ENCODE measurements around the gene C1QTNF3.

C1QTNF3 gene

DNA sequence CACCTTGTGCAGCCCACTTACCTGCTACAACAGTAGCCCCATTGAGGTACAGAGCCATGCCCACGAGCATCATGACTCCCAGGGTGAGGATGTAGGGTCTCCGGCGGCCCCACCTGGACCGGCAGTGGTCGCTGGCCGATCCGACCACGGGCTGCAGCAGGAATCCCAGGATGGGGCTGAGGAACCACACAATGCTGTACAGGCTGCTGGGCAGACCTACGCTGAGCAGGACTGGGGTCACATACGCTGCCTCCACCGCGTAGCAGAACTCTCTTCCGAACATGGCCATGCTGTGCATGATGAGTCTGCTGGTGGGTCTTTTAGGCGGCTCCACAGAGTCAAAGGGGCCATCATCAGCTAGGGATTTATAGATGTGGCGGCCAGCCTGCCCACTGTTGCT lies 58.8 kb downstream of the C1QTNF3 start:
- DNase-seq (ENCODE audit: low read depth, low spot score): no peak
- ChIA-PET POLR2A (no interaction called here), CTCF (interaction anchor here (2.3 to 7.6 kb wide), 3 partner anchors 11 to 15 kb away, joined by 7 to 84 read pairs (median 26); no protein-coding TSS in a partner anchor)
- no peak overlapping the region for H3K4me3 ChIP-seq (ENCODE audit: low read depth, low read length)
- TF ChIP-seq, protein P1, sequence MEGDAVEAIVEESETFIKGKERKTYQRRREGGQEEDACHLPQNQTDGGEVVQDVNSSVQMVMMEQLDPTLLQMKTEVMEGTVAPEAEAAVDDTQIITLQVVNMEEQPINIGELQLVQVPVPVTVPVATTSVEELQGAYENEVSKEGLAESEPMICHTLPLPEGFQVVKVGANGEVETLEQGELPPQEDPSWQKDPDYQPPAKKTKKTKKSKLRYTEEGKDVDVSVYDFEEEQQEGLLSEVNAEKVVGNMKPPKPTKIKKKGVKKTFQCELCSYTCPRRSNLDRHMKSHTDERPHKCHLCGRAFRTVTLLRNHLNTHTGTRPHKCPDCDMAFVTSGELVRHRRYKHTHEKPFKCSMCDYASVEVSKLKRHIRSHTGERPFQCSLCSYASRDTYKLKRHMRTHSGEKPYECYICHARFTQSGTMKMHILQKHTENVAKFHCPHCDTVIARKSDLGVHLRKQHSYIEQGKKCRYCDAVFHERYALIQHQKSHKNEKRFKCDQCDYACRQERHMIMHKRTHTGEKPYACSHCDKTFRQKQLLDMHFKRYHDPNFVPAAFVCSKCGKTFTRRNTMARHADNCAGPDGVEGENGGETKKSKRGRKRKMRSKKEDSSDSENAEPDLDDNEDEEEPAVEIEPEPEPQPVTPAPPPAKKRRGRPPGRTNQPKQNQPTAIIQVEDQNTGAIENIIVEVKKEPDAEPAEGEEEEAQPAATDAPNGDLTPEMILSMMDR (IDR thresholded peaks at IDR 0.05; ENCODE audit: insufficient read depth, low read length, missing control alignments): no peak

DNA sequence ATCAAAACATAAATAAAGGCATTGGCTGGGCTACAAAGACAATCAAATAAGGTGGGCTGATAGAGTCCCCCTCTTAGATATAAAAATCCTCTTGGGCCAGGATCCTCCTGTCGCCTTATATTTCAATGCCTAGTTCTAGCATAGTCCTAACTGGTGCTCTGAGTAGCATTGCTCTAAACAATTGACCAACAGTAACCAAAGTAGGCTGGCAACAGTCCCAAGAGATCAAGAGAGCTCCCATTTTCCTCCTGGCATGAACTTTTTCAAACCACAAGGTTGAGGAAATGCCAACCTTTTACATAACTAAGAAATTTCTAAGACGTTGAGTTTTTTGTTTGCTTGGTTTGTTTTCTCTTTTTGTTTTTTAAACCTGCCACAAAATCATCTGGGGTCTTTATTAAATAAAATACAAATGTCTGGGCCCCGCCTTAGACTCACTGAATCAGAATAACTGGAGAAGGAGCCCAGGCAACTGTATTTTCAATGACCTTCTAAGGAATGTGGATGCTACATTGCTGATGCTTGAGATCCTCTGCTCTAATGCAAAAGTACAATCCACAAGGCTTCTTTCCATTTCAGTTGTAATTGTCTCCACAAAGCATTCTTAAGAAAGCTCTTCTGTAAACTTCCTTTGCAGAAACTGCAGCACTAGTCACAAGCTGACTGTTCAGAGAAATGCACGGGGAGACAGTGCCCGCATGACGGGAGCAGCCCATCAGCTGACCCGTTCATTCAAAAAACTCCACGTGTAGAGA lies 61.4 kb downstream of the C1QTNF3 start:
- ChIA-PET CTCF (interaction anchor here (5.4 to 7.6 kb wide), 2 partner anchors 13 to 16 kb away, joined by 26 to 84 read pairs; no protein-coding TSS in a partner anchor), POLR2A (no interaction called here)
- no peak for DNase-seq (ENCODE audit: low read depth, low spot score)
- no peak overlapping the region for H3K4me3 ChIP-seq (ENCODE audit: low read depth, low read length)
- TF ChIP-seq, protein P1 (IDR thresholded peaks at IDR 0.05; ENCODE audit: insufficient read depth, low read length, missing control alignments): no peak

DNA sequence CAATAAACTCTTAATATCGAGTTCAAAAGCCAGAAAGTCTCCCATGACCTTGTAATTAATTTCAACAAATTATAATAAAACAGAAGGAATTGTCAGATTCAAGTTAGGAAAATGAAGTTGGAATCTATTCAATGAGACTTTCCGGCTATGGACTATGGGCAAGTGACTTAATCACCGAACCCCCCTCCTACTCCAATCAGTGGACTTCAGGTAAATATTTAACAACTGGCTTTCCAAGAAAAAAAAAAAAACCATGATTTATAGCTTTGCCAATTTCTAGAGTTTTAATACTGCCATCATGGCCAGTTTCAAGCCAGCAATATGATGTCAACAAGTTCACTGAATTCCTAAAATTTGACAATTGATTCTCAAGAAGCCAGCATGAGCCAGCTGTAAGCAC lies 63.0 kb downstream of the C1QTNF3 start:
- no peak overlapping the region for H3K4me3 ChIP-seq (ENCODE audit: low read depth, low read length)
- TF ChIP-seq, protein P1 (IDR thresholded peaks at IDR 0.05; ENCODE audit: insufficient read depth, low read length, missing control alignments): no peak
- ChIA-PET POLR2A (no interaction called here), CTCF (interaction anchor here (5.4 to 7.6 kb wide), 2 partner anchors 11 to 18 kb away, joined by 26 to 84 read pairs; no protein-coding TSS in a partner anchor)
- DNase-seq (ENCODE audit: low read depth, low spot score): no peak

DNA sequence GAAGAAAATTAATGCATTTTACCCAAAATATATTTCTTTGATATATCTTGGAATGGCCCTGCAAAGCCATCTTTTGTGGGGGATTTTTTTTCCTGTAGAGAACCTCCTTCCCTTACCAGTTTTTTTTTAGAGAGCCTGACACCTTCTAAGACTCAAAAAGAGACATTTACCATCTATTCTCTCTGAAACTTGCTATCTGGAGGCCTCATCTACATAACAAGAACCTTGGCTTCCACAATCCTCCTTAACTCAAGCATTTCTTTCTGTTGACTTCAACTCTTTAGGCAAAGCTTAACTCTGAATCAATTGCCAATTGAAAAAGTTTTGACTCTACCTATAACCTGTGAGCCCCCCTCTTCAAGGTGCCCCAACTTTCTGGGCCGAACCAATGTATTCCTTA lies 64.7 kb downstream of the C1QTNF3 start:
- TF ChIP-seq, protein P1 (IDR thresholded peaks at IDR 0.05; ENCODE audit: insufficient read depth, low read length, missing control alignments): no peak
- CTCF ChIA-PET: interaction anchor here (1.3 to 7.6 kb wide), 2 partner anchors 9 to 18 kb away, joined by 3 to 84 read pairs; no protein-coding TSS in a partner anchor
- POLR2A ChIA-PET: no interaction called here
- DNase-seq (ENCODE audit: low read depth, low spot score): no peak
- H3K4me3 ChIP-seq (ENCODE audit: low read depth, low read length): no peak overlapping the region

DNA sequence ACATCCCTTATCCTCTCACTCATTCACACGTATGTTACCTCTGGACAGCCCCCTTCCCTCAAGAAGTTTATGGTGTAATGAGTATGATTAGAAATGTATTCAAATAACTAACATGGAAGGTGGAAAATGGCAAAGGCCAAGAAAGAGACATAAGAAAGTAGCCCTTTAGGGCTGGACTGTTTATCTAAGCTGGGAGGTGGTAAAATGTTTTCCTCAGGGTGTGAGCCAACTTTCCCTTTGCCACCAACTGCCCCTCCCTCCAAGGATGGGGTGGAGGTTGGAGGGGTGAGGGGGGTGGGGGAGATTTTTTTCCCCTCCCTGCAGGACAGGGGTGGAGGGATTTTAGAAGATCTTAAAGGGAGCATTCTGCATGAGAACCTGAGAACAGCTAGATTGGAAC lies 66.7 kb downstream of the C1QTNF3 start:
- no peak overlapping the region for H3K4me3 ChIP-seq (ENCODE audit: low read depth, low read length)
- TF ChIP-seq, protein P1 (IDR thresholded peaks at IDR 0.05; ENCODE audit: insufficient read depth, low read length, missing control alignments): no peak
- ChIA-PET CTCF (interaction anchor here (1.0 to 1.1 kb wide), 2 partner anchors 19 to 506 kb away, joined by 3 to 6 read pairs; no protein-coding TSS in a partner anchor), POLR2A (no interaction called here)
- no peak for DNase-seq (ENCODE audit: low read depth, low spot score)

DNA sequence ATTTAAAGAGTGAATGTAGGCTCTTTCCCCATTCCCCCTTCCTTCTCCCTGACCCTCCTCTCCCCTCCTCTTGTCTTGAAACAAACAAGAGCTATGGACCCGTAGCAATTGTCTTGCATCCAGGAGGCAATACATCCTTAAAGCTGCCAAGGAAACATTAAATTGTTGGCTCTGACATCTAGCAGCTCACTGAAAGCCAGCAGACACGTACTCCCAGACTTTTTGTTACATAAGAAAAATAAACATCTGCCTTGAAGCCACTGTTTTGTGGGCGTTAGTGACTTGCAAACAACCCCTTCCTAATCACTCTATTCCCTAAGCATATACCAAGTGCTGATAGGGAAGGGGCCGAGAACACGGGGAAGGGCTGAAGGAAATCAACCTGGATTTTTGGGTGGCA lies 67.2 kb downstream of the C1QTNF3 start:
- no peak for DNase-seq (ENCODE audit: low read depth, low spot score)
- no peak overlapping the region for H3K4me3 ChIP-seq (ENCODE audit: low read depth, low read length)
- ChIA-PET POLR2A (no interaction called here), CTCF (interaction anchor here (1.0 to 1.1 kb wide), 2 partner anchors 20 to 506 kb away, joined by 3 to 6 read pairs; no protein-coding TSS in a partner anchor)
- TF ChIP-seq, protein P1 (IDR thresholded peaks at IDR 0.05; ENCODE audit: insufficient read depth, low read length, missing control alignments): no peak

Measured in AG04449 (cell line).